Right atrium auricular region (tissue), 2 donors: ENCODE results near the gene UBIAD1. TPM values are rescaled to one million over a fixed set of nuclear protein-coding genes. Genes with fewer than 3 reads are reported as not detected.

ENCODE experiments used
- DNase-seq: peaks from one replicate; pipeline ENCODE4 v3.0.0-alpha.2; 2019; ENCODE audit warnings: low spot score
- H3K27ac ChIP-seq, 2 donors: fragments of 200-600 bp; sonication (generic); 1 replicate in 1 of 2; 2 replicates in 1 of 2; pipeline ENCODE4 v1.5.1; 2016 to 2019
- H3K27me3 ChIP-seq, 2 donors: fragments of 200-600 bp; sonication (generic); one replicate each; pipeline versions ENCODE4 v1.5.1 to v1.6.0; 2017 to 2019
- H3K36me3 ChIP-seq: fragments of 200-600 bp; sonication (generic); one replicate; pipeline ENCODE4 v1.5.1; 2016
- H3K4me1 ChIP-seq, 2 donors: fragments of 200-600 bp; sonication (generic); one replicate each; pipeline versions ENCODE4 v1.5.1 to v1.6.0; 2017 to 2019
- H3K4me3 ChIP-seq, 2 donors: fragments of 200-600 bp; sonication (generic); 1 replicate in 1 of 2; 2 replicates in 1 of 2; pipeline ENCODE4 v1.5.1; 2017 to 2019; ENCODE audit warnings: mild to moderate bottlenecking in 1 of 2, moderate library complexity in 1 of 2
- H3K9me3 ChIP-seq, 2 donors: fragments of 200-600 bp; sonication (generic); one replicate each; pipeline ENCODE4 v1.5.1; 2019
- total RNA-seq, 2 donors: library from RNA; depleted of rRNA; stranded (reverse); fragments of >200 nt; gene quantifications; one replicate each; pipeline ENCODE4 v1.1.0, GENCODE V29; 2016
- TF ChIP-seq, protein P1 (sequence below), 2 donors: fragments of 200-600 bp; sonication (generic); IDR thresholded peaks; one replicate each; pipeline ENCODE4 v1.5.1; 2019; ENCODE audit warnings: antibody characterized with exemption in 2 of 2

UBIAD1 gene
- total RNA-seq, 2 donors from 2014 or later = 12.0 to 13.9 TPM

- no peak for DNase-seq
- Histone ChIP-seq H3K27me3 (no peaks in the 10 kb centered on the region), H3K4me1 (no peaks in the 10 kb centered on the region), H3K27ac (no peak overlapping the region), H3K36me3 (no peaks in the 10 kb centered on the region), H3K4me3 (no peak overlapping the region), H3K9me3 (no peaks in the 10 kb centered on the region)
- TF ChIP-seq, protein P1, sequence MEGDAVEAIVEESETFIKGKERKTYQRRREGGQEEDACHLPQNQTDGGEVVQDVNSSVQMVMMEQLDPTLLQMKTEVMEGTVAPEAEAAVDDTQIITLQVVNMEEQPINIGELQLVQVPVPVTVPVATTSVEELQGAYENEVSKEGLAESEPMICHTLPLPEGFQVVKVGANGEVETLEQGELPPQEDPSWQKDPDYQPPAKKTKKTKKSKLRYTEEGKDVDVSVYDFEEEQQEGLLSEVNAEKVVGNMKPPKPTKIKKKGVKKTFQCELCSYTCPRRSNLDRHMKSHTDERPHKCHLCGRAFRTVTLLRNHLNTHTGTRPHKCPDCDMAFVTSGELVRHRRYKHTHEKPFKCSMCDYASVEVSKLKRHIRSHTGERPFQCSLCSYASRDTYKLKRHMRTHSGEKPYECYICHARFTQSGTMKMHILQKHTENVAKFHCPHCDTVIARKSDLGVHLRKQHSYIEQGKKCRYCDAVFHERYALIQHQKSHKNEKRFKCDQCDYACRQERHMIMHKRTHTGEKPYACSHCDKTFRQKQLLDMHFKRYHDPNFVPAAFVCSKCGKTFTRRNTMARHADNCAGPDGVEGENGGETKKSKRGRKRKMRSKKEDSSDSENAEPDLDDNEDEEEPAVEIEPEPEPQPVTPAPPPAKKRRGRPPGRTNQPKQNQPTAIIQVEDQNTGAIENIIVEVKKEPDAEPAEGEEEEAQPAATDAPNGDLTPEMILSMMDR (IDR thresholded peaks at IDR 0.05) = peak in 1 of 2 donors; percentile 46
Measured at GRCh38 chr1:11320153-11320936, 47.3 kb downstream of the UBIAD1 start.

DNA sequence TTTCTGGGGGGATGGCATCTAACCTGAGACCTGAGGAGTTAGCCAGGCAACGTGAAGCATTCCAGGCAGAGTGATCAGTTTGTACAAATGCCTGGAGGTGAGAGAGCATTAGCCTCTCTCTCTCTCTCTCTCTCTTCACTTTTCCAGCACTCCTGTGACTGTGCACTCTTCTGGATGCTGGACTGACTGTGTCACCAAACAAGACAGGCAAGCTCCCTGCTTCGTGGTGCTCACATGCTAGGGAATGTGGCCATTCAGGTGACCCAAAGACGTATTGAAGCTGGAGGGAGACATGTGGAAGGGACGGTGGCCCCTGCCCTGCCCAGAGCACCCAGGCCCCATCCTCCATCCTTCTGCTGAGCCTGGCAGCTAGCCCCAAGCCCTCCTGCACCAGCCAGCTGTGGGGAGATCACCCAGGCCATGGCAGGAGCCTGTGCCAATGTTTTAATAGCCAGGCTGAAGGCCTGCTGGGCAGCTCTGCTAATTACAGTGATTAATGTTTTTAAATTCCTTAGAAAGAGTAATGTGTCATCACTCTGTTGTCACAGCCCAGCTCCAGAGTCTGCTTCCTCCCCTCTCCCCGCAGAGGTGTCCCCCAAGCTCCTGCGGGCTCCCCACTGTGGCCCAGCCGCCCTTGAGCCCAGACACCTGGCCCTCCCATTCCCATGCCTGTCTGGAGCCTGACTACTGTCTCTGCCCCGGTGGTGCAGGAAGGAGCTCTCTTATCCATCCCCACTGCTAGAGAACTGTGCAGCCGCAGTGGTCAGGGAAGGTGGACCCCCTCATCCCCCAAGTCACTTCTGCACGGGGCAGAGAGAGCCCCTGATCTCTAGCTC lies 48.9 kb downstream of the UBIAD1 start:
- no peaks in the 10 kb centered on the region for H3K4me1 ChIP-seq
- TF ChIP-seq, protein P1 (IDR thresholded peaks at IDR 0.05) = no peak
- no peak for DNase-seq
- no peaks in the 10 kb centered on the region for H3K36me3 ChIP-seq
- no peak overlapping the region for H3K27ac ChIP-seq
- H3K4me3 ChIP-seq = no peak overlapping the region
- H3K27me3 ChIP-seq = no peaks in the 10 kb centered on the region
- no peaks in the 10 kb centered on the region for H3K9me3 ChIP-seq

DNA sequence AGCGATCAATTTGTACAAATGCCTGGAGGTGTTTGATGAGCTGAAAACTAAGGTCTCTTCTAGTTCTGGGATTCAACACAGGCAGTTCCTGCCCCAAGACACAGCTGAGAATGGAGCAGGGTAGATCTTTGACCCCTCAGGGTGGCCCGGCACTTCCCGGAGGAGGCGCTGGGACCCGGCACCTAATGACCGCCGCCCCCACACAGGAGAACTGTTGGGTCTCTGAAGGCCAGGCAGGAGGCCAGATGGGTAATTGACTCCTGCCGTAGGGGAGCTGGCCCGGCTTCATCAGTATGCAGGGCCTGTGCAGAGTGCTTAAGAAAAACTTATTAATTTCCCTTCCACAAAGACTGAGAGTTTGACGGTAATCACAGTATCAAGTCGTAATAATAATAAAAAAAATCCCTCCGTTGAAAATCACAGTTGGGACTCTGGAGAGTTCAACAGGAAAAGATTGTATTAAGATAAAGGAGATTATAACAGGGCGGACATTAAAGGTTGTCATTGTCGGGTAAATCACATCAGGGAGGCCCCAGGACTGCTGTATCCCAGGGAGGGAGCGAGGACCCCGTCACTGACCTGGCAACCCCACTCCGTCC lies 51.7 kb downstream of the UBIAD1 start:
- Histone ChIP-seq H3K27me3 (no peaks in the 10 kb centered on the region), H3K27ac (no peak overlapping the region), H3K36me3 (no peaks in the 10 kb centered on the region), H3K4me1 (no peaks in the 10 kb centered on the region), H3K9me3 (no peaks in the 10 kb centered on the region), H3K4me3 (no peak overlapping the region)
- TF ChIP-seq, protein P1 (IDR thresholded peaks at IDR 0.05) = no peak
- DNase-seq = no peak

GRCh38 chr1:11326070-11326469 lies 53.1 kb downstream of the UBIAD1 start:
- DNase-seq = no peak
- no peak overlapping the region for H3K4me3 ChIP-seq
- H3K27ac ChIP-seq = no peak overlapping the region
- no peaks in the 10 kb centered on the region for H3K27me3 ChIP-seq
- H3K36me3 ChIP-seq = no peaks in the 10 kb centered on the region
- TF ChIP-seq, protein P1 (IDR thresholded peaks at IDR 0.05) = no peak
- H3K9me3 ChIP-seq = no peaks in the 10 kb centered on the region
- H3K4me1 ChIP-seq = no peaks in the 10 kb centered on the region

DNA sequence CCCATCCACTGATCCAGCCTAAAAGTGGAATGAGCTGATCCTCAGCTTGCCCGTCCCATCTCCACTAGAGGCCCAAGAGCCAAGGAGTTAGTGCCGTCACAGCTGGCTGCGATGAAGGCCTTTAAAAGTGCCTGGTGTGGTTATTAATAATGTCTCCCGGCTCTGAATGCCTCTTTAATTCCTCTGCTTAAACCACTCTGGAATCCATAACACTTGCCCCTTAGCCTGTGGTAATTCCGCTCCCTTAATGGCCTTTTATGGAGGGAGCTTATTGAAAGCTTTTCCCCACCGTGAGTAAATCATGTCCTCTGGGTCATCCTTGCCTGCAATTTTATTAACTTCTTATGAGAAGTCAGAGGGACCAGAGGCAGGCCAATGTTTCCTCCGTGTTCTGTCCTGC lies 55.4 kb downstream of the UBIAD1 start:
- Histone ChIP-seq H3K4me3 (no peak overlapping the region), H3K27me3 (no peaks in the 10 kb centered on the region), H3K27ac (no peak overlapping the region), H3K9me3 (no peaks in the 10 kb centered on the region), H3K36me3 (no peaks in the 10 kb centered on the region), H3K4me1 (no peaks in the 10 kb centered on the region)
- DNase-seq = no peak
- TF ChIP-seq, protein P1 (IDR thresholded peaks at IDR 0.05) = no peak
